Sigmoid colon (tissue), 7 donors: ENCODE results near the gene BRD3. TPM values are rescaled to one million over a fixed set of nuclear protein-coding genes. Genes with fewer than 3 reads are reported as not detected.

Source experiments
- DNase-seq: peaks from one replicate; pipeline ENCODE4 v3.0.0-alpha.2; 2019
- H3K27ac ChIP-seq, 4 donors: fragments of 200-600 bp; sonication (generic); one replicate each; pipeline ENCODE4 v1.5.1; 2016 to 2019; ENCODE audit warnings: mild to moderate bottlenecking in 1 of 4
- H3K27me3 ChIP-seq, 3 donors: fragments of 200-600 bp; sonication (generic); one replicate each; pipeline ENCODE4 v1.5.1; 2019; ENCODE audit warnings: mild to moderate bottlenecking in 1 of 3
- H3K36me3 ChIP-seq, 4 donors: fragments of 200-600 bp; sonication (generic); one replicate each; pipeline ENCODE4 v1.5.1; 2016 to 2019
- H3K4me1 ChIP-seq, 4 donors: fragments of 200-600 bp; sonication (generic); one replicate each; pipeline ENCODE4 v1.5.1; 2017 to 2019
- H3K4me3 ChIP-seq, 4 donors: fragments of 200-600 bp; sonication (generic); one replicate each; pipeline ENCODE4 v1.5.1; 2017 to 2019; ENCODE audit warnings: mild to moderate bottlenecking in 2 of 4, moderate library complexity in 1 of 4
- H3K9me3 ChIP-seq, 4 donors: fragments of 200-600 bp in 3 of 4; sonication (generic) in 3 of 4; one replicate each; pipeline versions ENCODE4 v1.5.1 to v1.6.1; 2013 to 2019
- CTCF ChIP-seq, 4 experiments: fragments of 450-650 bp in 3 of 4; fragments of 200-600 bp in 1 of 4; IDR thresholded peaks; one replicate each; pipeline ENCODE4 v1.5.1; 2016 to 2019; ENCODE audit warnings: antibody characterized with exemption in 4 of 4, mild to moderate bottlenecking in 3 of 4, moderate library complexity in 2 of 4
- EP300 ChIP-seq, 4 donors: sonication (generic); formaldehyde crosslinking; IDR thresholded peaks; one replicate each; pipeline ENCODE4 v1.6.1; 2017; ENCODE audit warnings: antibody characterized with exemption in 4 of 4
- POLR2A ChIP-seq, 2 donors: fragments of 450-650 bp; IDR thresholded peaks; one replicate each; pipeline ENCODE4 v1.6.1; 2016; ENCODE audit warnings: antibody characterized with exemption in 2 of 2, mild to moderate bottlenecking in 2 of 2, moderate library complexity in 2 of 2
- POLR2AphosphoS5 ChIP-seq, 4 donors: sonication (generic); formaldehyde crosslinking; IDR thresholded peaks; one replicate each; pipeline ENCODE4 v1.6.1; 2017; ENCODE audit warnings: antibody characterized with exemption in 4 of 4
- WGBS, 2 donors: extraction: QIAGEN DNeasy Blood & Tissue Kit; methylation state at CpG; one replicate each; pipeline ENCODE4 v1.1.7; 2013; 5-methylcytosine and 5-hydroxymethylcytosine counted together
- intact Hi-C: fragments of 100-400 bp; cut with DNase I; formaldehyde crosslinking; loops from one replicate; pipeline ENCODE4 v1.15.1; 2023
- polyA plus RNA-seq, 3 donors: library from polyadenylated mRNA; stranded (reverse); fragments of 200-250 nt; gene quantifications; one replicate each; pipeline ENCODE4 v1.2.3, GENCODE V29; 2013
- total RNA-seq, 4 donors: library from RNA; depleted of rRNA; stranded (reverse); fragments of >200 nt; gene quantifications; one replicate each; pipeline ENCODE4 v1.1.0, GENCODE V29; 2016
- donor health status: healthy with polysubstance abuse.
- donor health status: Bipolar disorder and iron deficiency.
- donor health status: healthy.

Gene BRD3
- total and polyA plus RNA-seq, 7 donors, result 4.4 to 34.5 (median 21.8) TPM

- H3K4me3 ChIP-seq, result no peak overlapping the region
- no peak overlapping the region for H3K27ac ChIP-seq
- H3K9me3 ChIP-seq, result no peaks in the 10 kb centered on the region
- intact Hi-C loops, result no loop called here
- peak; percentile 60 for DNase-seq
- TF ChIP-seq EP300 (IDR thresholded peaks at IDR 0.05), result no peak
- TF ChIP-seq CTCF (IDR thresholded peaks at IDR 0.05), result no peak
- TF ChIP-seq POLR2AphosphoS5 (IDR thresholded peaks at IDR 0.05), result no peak
- TF ChIP-seq POLR2A (IDR thresholded peaks at IDR 0.05), result no peak
- WGBS, 2 donors, result 88 to 90% methylated on average over 16 of the region's 16 CpGs
- no peaks in the 10 kb centered on the region for H3K36me3 ChIP-seq
- H3K4me1 ChIP-seq, result peaks cover 0 to 95% (median 93%) of the 10 kb centered on the region in 4 donors
- no peaks in the 10 kb centered on the region for H3K27me3 ChIP-seq
Observed at GRCh38 chr9:134059188-134059641, 8.6 kb downstream of the BRD3 start.

- Histone ChIP-seq H3K4me3 (no peak overlapping the region), H3K9me3 (no peaks in the 10 kb centered on the region), H3K27me3 (no peaks in the 10 kb centered on the region), H3K27ac (no peak overlapping the region), H3K4me1 (peaks cover 0 to 91% (median 89%) of the 10 kb centered on the region in 4 donors), H3K36me3 (no peaks in the 10 kb centered on the region)
- DNase-seq, result peak; percentile 34
- intact Hi-C loops, result no loop called here
- TF ChIP-seq POLR2A (IDR thresholded peaks at IDR 0.05) (no peak), POLR2AphosphoS5 (IDR thresholded peaks at IDR 0.05) (no peak), EP300 (IDR thresholded peaks at IDR 0.05) (no peak), CTCF (IDR thresholded peaks at IDR 0.05) (no peak)
- WGBS, 2 donors, result 82 to 88% methylated on average over 7 of the region's 7 CpGs
Observed at GRCh38 chr9:134058716-134059115, 9.1 kb downstream of the BRD3 start.

- Histone ChIP-seq H3K4me3 (no peak overlapping the region), H3K27me3 (no peaks in the 10 kb centered on the region), H3K4me1 (peaks cover 0 to 84% (median 82%) of the 10 kb centered on the region in 4 donors), H3K27ac (no peak overlapping the region), H3K36me3 (peaks cover 1 to 6% (median 3%) of the 10 kb centered on the region in 4 donors), H3K9me3 (no peaks in the 10 kb centered on the region)
- intact Hi-C loops, result no loop called here
- peak; percentile 55 for DNase-seq
- WGBS, 2 donors, result 85 to 86% methylated on average over 28 of the region's 28 CpGs
- TF ChIP-seq CTCF (IDR thresholded peaks at IDR 0.05) (no peak), POLR2A (IDR thresholded peaks at IDR 0.05) (no peak), POLR2AphosphoS5 (IDR thresholded peaks at IDR 0.05) (no peak), EP300 (IDR thresholded peaks at IDR 0.05) (no peak)
Observed at GRCh38 chr9:134057751-134058701, 9.8 kb downstream of the BRD3 start.

- TF ChIP-seq POLR2AphosphoS5 (IDR thresholded peaks at IDR 0.05) (no peak), EP300 (IDR thresholded peaks at IDR 0.05) (no peak), CTCF (IDR thresholded peaks at IDR 0.05) (no peak), POLR2A (IDR thresholded peaks at IDR 0.05) (no peak)
- Histone ChIP-seq H3K36me3 (peaks cover 5 to 14% (median 10%) of the 10 kb centered on the region in 4 donors), H3K9me3 (no peaks in the 10 kb centered on the region), H3K27me3 (no peaks in the 10 kb centered on the region), H3K4me3 (no peak overlapping the region), H3K27ac (no peak overlapping the region), H3K4me1 (peaks cover 0 to 77% (median 74%) of the 10 kb centered on the region in 4 donors)
- DNase-seq, result no peak
- WGBS, 2 donors, result 88 to 93% methylated on average over 13 of the region's 13 CpGs
- intact Hi-C loops, result no loop called here
Observed at GRCh38 chr9:134057307-134057657, 10.5 kb downstream of the BRD3 start.
